Measurements from ENCODE around the gene SASH1. TPM values are rescaled to one million over a fixed set of nuclear protein-coding genes. Genes with fewer than 3 reads are reported as not detected.

SASH1 gene
- total RNA-seq, 1 donor: 71.7 TPM

GRCh38 chr6:148295261-148295887 is 47.3 kb upstream of the SASH1 start:
- H3K4me2 ChIP-seq (ENCODE audit: insufficient read depth, low read length): no peak overlapping the region
- TF ChIP-seq CTCF (IDR thresholded peaks at IDR 0.05; ENCODE audit: extremely low read depth, low read depth, low read length): no peak
- H3K27ac ChIP-seq (ENCODE audit: low read depth, low read length): no peak overlapping the region
- H4K20me1 ChIP-seq (ENCODE audit: insufficient read depth, low read length): no peaks in the 10 kb centered on the region
- no peaks in the 10 kb centered on the region for H3K79me2 ChIP-seq (ENCODE audit: insufficient read depth, low read length)
- no peaks in the 10 kb centered on the region for H3K27me3 ChIP-seq (ENCODE audit: insufficient read depth, low read length)
- no peaks in the 10 kb centered on the region for H3K9me3 ChIP-seq (ENCODE audit: low read depth, low read length)
- no peak overlapping the region for H2AFZ ChIP-seq (ENCODE audit: low read length)
- H3K4me1 ChIP-seq (ENCODE audit: insufficient read depth, low read length): peaks cover 16% of the 10 kb centered on the region
- no peak overlapping the region for H3K4me3 ChIP-seq (ENCODE audit: insufficient read depth, low read length)
- DNase-seq (ENCODE audit: insufficient read length, low spot score, missing footprints): no peak
- H3K36me3 ChIP-seq (ENCODE audit: insufficient read depth, low read length): no peaks in the 10 kb centered on the region

- Histone ChIP-seq H3K27me3 (ENCODE audit: insufficient read depth, low read length) (no peaks in the 10 kb centered on the region), H3K27ac (ENCODE audit: low read depth, low read length) (no peak overlapping the region), H3K79me2 (ENCODE audit: insufficient read depth, low read length) (no peaks in the 10 kb centered on the region), H4K20me1 (ENCODE audit: insufficient read depth, low read length) (no peaks in the 10 kb centered on the region), H3K36me3 (ENCODE audit: insufficient read depth, low read length) (no peaks in the 10 kb centered on the region), H2AFZ (ENCODE audit: low read length) (no peak overlapping the region), H3K9me3 (ENCODE audit: low read depth, low read length) (no peaks in the 10 kb centered on the region), H3K4me1 (ENCODE audit: insufficient read depth, low read length) (peaks cover 8% of the 10 kb centered on the region), H3K4me3 (ENCODE audit: insufficient read depth, low read length) (no peak overlapping the region), H3K4me2 (ENCODE audit: insufficient read depth, low read length) (no peak overlapping the region)
- TF ChIP-seq CTCF (IDR thresholded peaks at IDR 0.05; ENCODE audit: extremely low read depth, low read depth, low read length): no peak
- DNase-seq (ENCODE audit: insufficient read length, low spot score, missing footprints): no peak
Observed at GRCh38 chr6:148296771-148297170, 45.9 kb upstream of the SASH1 start.

- no peak overlapping the region for H2AFZ ChIP-seq (ENCODE audit: low read length)
- no peaks in the 10 kb centered on the region for H3K4me1 ChIP-seq (ENCODE audit: insufficient read depth, low read length)
- H3K27me3 ChIP-seq (ENCODE audit: insufficient read depth, low read length): no peaks in the 10 kb centered on the region
- TF ChIP-seq CTCF (IDR thresholded peaks at IDR 0.05; ENCODE audit: extremely low read depth, low read depth, low read length): no peak
- H3K27ac ChIP-seq (ENCODE audit: low read depth, low read length): no peak overlapping the region
- H3K79me2 ChIP-seq (ENCODE audit: insufficient read depth, low read length): no peaks in the 10 kb centered on the region
- no peaks in the 10 kb centered on the region for H4K20me1 ChIP-seq (ENCODE audit: insufficient read depth, low read length)
- DNase-seq (ENCODE audit: insufficient read length, low spot score, missing footprints): no peak
- no peak overlapping the region for H3K4me3 ChIP-seq (ENCODE audit: insufficient read depth, low read length)
- H3K9me3 ChIP-seq (ENCODE audit: low read depth, low read length): no peaks in the 10 kb centered on the region
- no peaks in the 10 kb centered on the region for H3K36me3 ChIP-seq (ENCODE audit: insufficient read depth, low read length)
- H3K4me2 ChIP-seq (ENCODE audit: insufficient read depth, low read length): no peak overlapping the region
Observed at GRCh38 chr6:148298683-148299082, 44.0 kb upstream of the SASH1 start.

- no peak for DNase-seq (ENCODE audit: insufficient read length, low spot score, missing footprints)
- Histone ChIP-seq H3K4me1 (ENCODE audit: insufficient read depth, low read length) (peaks cover 18% of the 10 kb centered on the region), H3K9me3 (ENCODE audit: low read depth, low read length) (no peaks in the 10 kb centered on the region), H2AFZ (ENCODE audit: low read length) (no peak overlapping the region), H3K27ac (ENCODE audit: low read depth, low read length) (no peak overlapping the region), H3K79me2 (ENCODE audit: insufficient read depth, low read length) (no peaks in the 10 kb centered on the region), H3K4me2 (ENCODE audit: insufficient read depth, low read length) (no peak overlapping the region), H3K4me3 (ENCODE audit: insufficient read depth, low read length) (no peak overlapping the region), H3K27me3 (ENCODE audit: insufficient read depth, low read length) (no peaks in the 10 kb centered on the region), H3K36me3 (ENCODE audit: insufficient read depth, low read length) (no peaks in the 10 kb centered on the region), H4K20me1 (ENCODE audit: insufficient read depth, low read length) (no peaks in the 10 kb centered on the region)
- no peak for TF ChIP-seq CTCF (IDR thresholded peaks at IDR 0.05; ENCODE audit: extremely low read depth, low read depth, low read length)
Observed at GRCh38 chr6:148303616-148304015, 39.0 kb upstream of the SASH1 start.

Measured in osteoblast (primary cell).